Measurements from ENCODE around the gene XYLT1. TPM values are rescaled to one million over a fixed set of nuclear protein-coding genes. Genes with fewer than 3 reads are reported as not detected.

The XYLT1 gene
- polyA plus RNA-seq, 1 donor (not counting 4 experiments of a cell fraction or from before 2014, with no cell fraction given), result 4.4 TPM

DNA sequence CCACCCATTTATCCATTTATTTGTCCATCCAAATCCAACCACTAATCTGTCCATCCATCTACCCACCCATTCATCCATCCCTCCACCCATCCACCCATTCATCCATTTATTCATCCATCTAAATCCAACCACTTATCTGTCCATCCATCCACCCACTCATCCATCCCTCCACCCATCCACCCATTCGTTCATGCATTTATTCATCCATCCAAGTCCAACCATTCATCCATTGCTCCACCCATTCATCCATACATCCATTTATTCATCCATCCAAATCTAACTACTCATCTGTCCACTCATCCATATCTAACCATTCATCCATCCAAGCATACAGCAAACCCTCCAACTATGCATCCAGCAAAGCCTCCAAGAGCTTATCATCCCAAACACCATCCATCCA, 267.3 kb downstream of the XYLT1 start:
- H3K9me3 ChIP-seq (ENCODE audit: control insufficient read depth, low read depth, low read length), result no peaks in the 10 kb centered on the region
- dilution Hi-C loops (cut with MboI; ENCODE audit: extremely low pct_ligation_motif_present, low sequenced_read_pairs), result no loop called here
- no peak overlapping the region for H3K9ac ChIP-seq (ENCODE audit: control insufficient read depth, extremely low read depth, insufficient read depth, low read length)
- no peaks in the 10 kb centered on the region for H3K27me3 ChIP-seq (ENCODE audit: control insufficient read depth, extremely low read depth, insufficient read depth, low read length)
- no peak overlapping the region for H3K4me2 ChIP-seq (ENCODE audit: control insufficient read depth, extremely low read depth, insufficient read depth, low read depth, low read length)
- H3K4me3 ChIP-seq (ENCODE audit: control insufficient read depth in 2 of 3, extremely low read depth in 1 of 3, insufficient read depth in 2 of 3, low read depth in 1 of 3, low read length in 3 of 3), result no peak overlapping the region
- peaks cover 0 to 3% of the 10 kb centered on the region in 2 experiments for H3K36me3 ChIP-seq (ENCODE audit: control insufficient read depth in 2 of 2, extremely low read depth in 1 of 2, insufficient read depth in 2 of 2, low read length in 2 of 2)
- no peak for TF ChIP-seq EZH2 (IDR thresholded peaks at IDR 0.05; ENCODE audit: low read length)
- TF ChIP-seq, protein P1, sequence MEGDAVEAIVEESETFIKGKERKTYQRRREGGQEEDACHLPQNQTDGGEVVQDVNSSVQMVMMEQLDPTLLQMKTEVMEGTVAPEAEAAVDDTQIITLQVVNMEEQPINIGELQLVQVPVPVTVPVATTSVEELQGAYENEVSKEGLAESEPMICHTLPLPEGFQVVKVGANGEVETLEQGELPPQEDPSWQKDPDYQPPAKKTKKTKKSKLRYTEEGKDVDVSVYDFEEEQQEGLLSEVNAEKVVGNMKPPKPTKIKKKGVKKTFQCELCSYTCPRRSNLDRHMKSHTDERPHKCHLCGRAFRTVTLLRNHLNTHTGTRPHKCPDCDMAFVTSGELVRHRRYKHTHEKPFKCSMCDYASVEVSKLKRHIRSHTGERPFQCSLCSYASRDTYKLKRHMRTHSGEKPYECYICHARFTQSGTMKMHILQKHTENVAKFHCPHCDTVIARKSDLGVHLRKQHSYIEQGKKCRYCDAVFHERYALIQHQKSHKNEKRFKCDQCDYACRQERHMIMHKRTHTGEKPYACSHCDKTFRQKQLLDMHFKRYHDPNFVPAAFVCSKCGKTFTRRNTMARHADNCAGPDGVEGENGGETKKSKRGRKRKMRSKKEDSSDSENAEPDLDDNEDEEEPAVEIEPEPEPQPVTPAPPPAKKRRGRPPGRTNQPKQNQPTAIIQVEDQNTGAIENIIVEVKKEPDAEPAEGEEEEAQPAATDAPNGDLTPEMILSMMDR (optimal IDR thresholded peaks at IDR 0.05 in 1 of 3, IDR thresholded peaks at IDR 0.05 in 1 of 3, conservative IDR thresholded peaks at IDR 0.05 in 1 of 3; ENCODE audit: extremely low read depth in 1 of 3, insufficient read depth in 2 of 3, low read length in 3 of 3), result no peak
- no peaks in the 10 kb centered on the region for H3K4me1 ChIP-seq (ENCODE audit: control insufficient read depth, extremely low read depth, insufficient read depth, low read length)
- no peak for DNase-seq (ENCODE audit: low read depth, low spot score)
- H3K27ac ChIP-seq (ENCODE audit: control insufficient read depth, insufficient read depth, low read length), result no peak overlapping the region
- no peaks in the 10 kb centered on the region for H4K20me1 ChIP-seq (ENCODE audit: control insufficient read depth, extremely low read depth, insufficient read depth, low read length)
- no peaks in the 10 kb centered on the region for H3K9me1 ChIP-seq (ENCODE audit: control insufficient read depth, extremely low read depth, insufficient read depth, low read length)
- H2AFZ ChIP-seq (ENCODE audit: control insufficient read depth, low read length), result no peak overlapping the region
- H3K79me2 ChIP-seq (ENCODE audit: control insufficient read depth, insufficient read depth, low read length), result no peaks in the 10 kb centered on the region
- FAIRE-seq, result no peak

DNA sequence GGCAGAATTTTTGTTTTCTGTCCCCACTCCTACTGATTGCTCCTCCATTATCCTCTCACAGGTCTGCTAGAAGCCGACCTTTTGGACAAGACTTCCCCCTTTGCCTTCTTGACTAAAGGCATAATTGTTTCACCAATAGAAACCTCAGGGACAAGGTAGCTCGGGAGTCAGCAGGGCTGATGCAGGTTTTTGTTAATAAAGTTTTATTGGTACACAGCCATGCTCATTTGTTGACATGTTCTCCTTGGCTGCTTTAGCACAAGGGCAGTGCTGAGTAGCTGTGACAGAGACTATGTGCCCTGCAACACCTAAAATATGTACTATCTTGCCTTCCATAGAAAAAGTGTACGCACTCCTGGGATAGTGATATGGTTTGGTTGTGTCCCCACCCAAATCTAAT, 271.6 kb downstream of the XYLT1 start:
- no peaks in the 10 kb centered on the region for H3K9me3 ChIP-seq (ENCODE audit: control insufficient read depth, low read depth, low read length)
- TF ChIP-seq, protein P1 (optimal IDR thresholded peaks at IDR 0.05 in 1 of 3, IDR thresholded peaks at IDR 0.05 in 1 of 3, conservative IDR thresholded peaks at IDR 0.05 in 1 of 3; ENCODE audit: extremely low read depth in 1 of 3, insufficient read depth in 2 of 3, low read length in 3 of 3), result no peak
- no peak for TF ChIP-seq EZH2 (IDR thresholded peaks at IDR 0.05; ENCODE audit: low read length)
- no peak overlapping the region for H3K9ac ChIP-seq (ENCODE audit: control insufficient read depth, extremely low read depth, insufficient read depth, low read length)
- no peaks in the 10 kb centered on the region for H3K27me3 ChIP-seq (ENCODE audit: control insufficient read depth, extremely low read depth, insufficient read depth, low read length)
- H4K20me1 ChIP-seq (ENCODE audit: control insufficient read depth, extremely low read depth, insufficient read depth, low read length), result no peaks in the 10 kb centered on the region
- no peak overlapping the region for H3K4me3 ChIP-seq (ENCODE audit: control insufficient read depth in 2 of 3, extremely low read depth in 1 of 3, insufficient read depth in 2 of 3, low read depth in 1 of 3, low read length in 3 of 3)
- peaks cover 0 to 6% of the 10 kb centered on the region in 2 experiments for H3K36me3 ChIP-seq (ENCODE audit: control insufficient read depth in 2 of 2, extremely low read depth in 1 of 2, insufficient read depth in 2 of 2, low read length in 2 of 2)
- DNase-seq (ENCODE audit: low read depth, low spot score) (no peak), FAIRE-seq (no peak)
- dilution Hi-C loops (cut with MboI; ENCODE audit: extremely low pct_ligation_motif_present, low sequenced_read_pairs), result no loop called here
- H3K79me2 ChIP-seq (ENCODE audit: control insufficient read depth, insufficient read depth, low read length), result no peaks in the 10 kb centered on the region
- H3K27ac ChIP-seq (ENCODE audit: control insufficient read depth, insufficient read depth, low read length), result no peak overlapping the region
- no peaks in the 10 kb centered on the region for H3K4me1 ChIP-seq (ENCODE audit: control insufficient read depth, extremely low read depth, insufficient read depth, low read length)
- no peak overlapping the region for H3K4me2 ChIP-seq (ENCODE audit: control insufficient read depth, extremely low read depth, insufficient read depth, low read depth, low read length)
- H3K9me1 ChIP-seq (ENCODE audit: control insufficient read depth, extremely low read depth, insufficient read depth, low read length), result no peaks in the 10 kb centered on the region
- H2AFZ ChIP-seq (ENCODE audit: control insufficient read depth, low read length), result no peak overlapping the region
